Natural killer cell (primary cell): Measurements from ENCODE around the gene NPEPL1. TPM values are rescaled to one million over a fixed set of nuclear protein-coding genes. Genes with fewer than 3 reads are reported as not detected.

ENCODE experiments used
- ATAC-seq, 3 donors: fragments of 150-1000 bp in 2 of 3; fragments of 200-7000 bp in 1 of 3; cut with Tn5 transposase; 1 replicate in 1 of 3; 2 replicates in 2 of 3; pipeline ENCODE4 v1.10.0; 2021; ENCODE audit warnings: mild to moderate bottlenecking in 2 of 3, moderate library complexity in 2 of 3
- DNase-seq, 2 donors: peaks; one replicate each; pipeline versions ENCODE4 v3.0.0 to v3.0.0-alpha.2; 2013 to 2021; ENCODE audit warnings: mixed read lengths in 1 of 2
- H3K27ac ChIP-seq: one replicate; pipeline ENCODE4 v1.5.1; 2013; ENCODE audit warnings: mild to moderate bottlenecking, low read length
- H3K27me3 ChIP-seq: one replicate; pipeline ENCODE4 v1.6.1; 2013; ENCODE audit warnings: low read length; ENCODE audit not compliant: control insufficient read depth, insufficient read depth
- H3K36me3 ChIP-seq: one replicate; pipeline ENCODE4 v1.6.1; 2013; ENCODE audit warnings: low read length; ENCODE audit not compliant: control insufficient read depth, insufficient read depth
- H3K4me1 ChIP-seq: one replicate; pipeline ENCODE4 v1.6.1; 2013; ENCODE audit warnings: low read length; ENCODE audit not compliant: control insufficient read depth, insufficient read depth
- H3K4me3 ChIP-seq: one replicate; pipeline ENCODE4 v1.5.1; 2013; ENCODE audit warnings: low read length
- H3K9me3 ChIP-seq: one replicate; pipeline ENCODE4 v1.6.1; 2013; ENCODE audit warnings: low read length; ENCODE audit not compliant: control insufficient read depth, insufficient read depth
- H3K27ac Mint-ChIP-seq, 2 donors: one replicate each; pipeline ENCODE4 v1.8.0; 2022; ENCODE audit warnings: mild to moderate bottlenecking in 2 of 2, mixed read lengths in 2 of 2, moderate library complexity in 1 of 2
- H3K27me3 Mint-ChIP-seq, 2 donors: one replicate each; pipeline ENCODE4 v1.8.0; 2022; ENCODE audit warnings: low read depth in 2 of 2, mixed read lengths in 2 of 2
- H3K36me3 Mint-ChIP-seq: one replicate; pipeline ENCODE4 v1.8.0; 2022; ENCODE audit warnings: mixed read lengths
- H3K4me1 Mint-ChIP-seq, 2 donors: one replicate each; pipeline ENCODE4 v1.8.0; 2022; ENCODE audit warnings: mixed read lengths in 2 of 2
- H3K4me3 Mint-ChIP-seq: one replicate; pipeline ENCODE4 v1.8.0; 2022; ENCODE audit warnings: mild to moderate bottlenecking, moderate library complexity, mixed read lengths
- H3K9me3 Mint-ChIP-seq, 2 donors: one replicate each; pipeline ENCODE4 v1.8.0; 2022; ENCODE audit warnings: mixed read lengths in 2 of 2
- CTCF ChIP-seq: fragments of 200-600 bp; IDR thresholded peaks from one replicate; pipeline ENCODE4 v1.8.0; 2022; ENCODE audit warnings: antibody characterized with exemption
- WGBS: methylation state at CpG from one replicate; pipeline ENCODE4 v1.1.7; 2013; ENCODE audit warnings: missing lambda C conversion rate; ENCODE audit not compliant: insufficient coverage; 5-methylcytosine and 5-hydroxymethylcytosine counted together
- intact Hi-C: fragments of 100-400 bp; cut with micrococcal nuclease; formaldehyde crosslinking; loops from one replicate; pipeline ENCODE4 v1.14.2; 2022
- total RNA-seq, 4 donors: library from RNA; stranded (reverse); fragments of 120-200 nt in 1 of 4; gene quantifications; one replicate each; pipeline versions ENCODE4 v1.2.3 to v1.2.4, GENCODE V29; 2013 to 2022

The NPEPL1 gene
- total RNA-seq, 3 donors from 2014 or later (not counting 1 experiment from before 2014, with no cell fraction given): 66.0 to 83.7 (median 68.4) TPM

GRCh38 chr20:58753922-58754551 is 61.4 kb downstream of the NPEPL1 start:
- WGBS: 89% methylated on average over 15 of the region's 17 CpGs
- Histone ChIP-seq H3K27me3 (no peaks in the 10 kb centered on the region), H3K4me1 (no peaks in the 10 kb centered on the region), H3K27ac (no peak overlapping the region), H3K4me3 (no peak overlapping the region), H3K9me3 (no peaks in the 10 kb centered on the region), H3K36me3 (no peaks in the 10 kb centered on the region)
- TF ChIP-seq CTCF: no peak
- Mint-ChIP-seq H3K36me3 (no peaks in the 10 kb centered on the region), H3K9me3 (no peaks in the 10 kb centered on the region), H3K27ac (no peak overlapping the region), H3K4me3 (no peak overlapping the region), H3K27me3 (peaks cover 18 to 35% of the 10 kb centered on the region in 2 donors), H3K4me1 (no peaks in the 10 kb centered on the region)
- intact Hi-C loops: no loop called here
- ATAC-seq: no peak
- DNase-seq: no peak

GRCh38 chr20:58754584-58754983 is 62.0 kb downstream of the NPEPL1 start:
- Mint-ChIP-seq H3K36me3 (no peaks in the 10 kb centered on the region), H3K4me3 (no peak overlapping the region), H3K9me3 (no peaks in the 10 kb centered on the region), H3K27me3 (peaks cover 16 to 32% of the 10 kb centered on the region in 2 donors), H3K27ac (no peak overlapping the region), H3K4me1 (no peaks in the 10 kb centered on the region)
- intact Hi-C loops: no loop called here
- ATAC-seq (no peak), DNase-seq (no peak)
- H3K36me3 ChIP-seq: no peaks in the 10 kb centered on the region
- no peaks in the 10 kb centered on the region for H3K27me3 ChIP-seq
- WGBS: 74% methylated on average over 4 of the region's 8 CpGs
- no peak overlapping the region for H3K4me3 ChIP-seq
- H3K27ac ChIP-seq: no peak overlapping the region
- TF ChIP-seq CTCF: no peak
- no peaks in the 10 kb centered on the region for H3K9me3 ChIP-seq
- H3K4me1 ChIP-seq: no peaks in the 10 kb centered on the region

- intact Hi-C loops: no loop called here
- no peaks in the 10 kb centered on the region for H3K36me3 Mint-ChIP-seq
- 86% methylated on average over 14 of the region's 18 CpGs for WGBS
Observed at GRCh38 chr20:58755062-58755697, 62.6 kb downstream of the NPEPL1 start.

More at GRCh38 chr20:58755062-58755697, 62.6 kb downstream of the NPEPL1 start:
- no peak for ATAC-seq
- DNase-seq: no peak
- no peaks in the 10 kb centered on the region for H3K9me3 Mint-ChIP-seq
- Histone ChIP-seq H3K36me3 (no peaks in the 10 kb centered on the region), H3K27me3 (no peaks in the 10 kb centered on the region), H3K4me1 (no peaks in the 10 kb centered on the region), H3K9me3 (no peaks in the 10 kb centered on the region), H3K4me3 (no peak overlapping the region), H3K27ac (no peak overlapping the region)
- peaks cover 16 to 32% of the 10 kb centered on the region in 2 donors for H3K27me3 Mint-ChIP-seq
- H3K27ac Mint-ChIP-seq: no peak overlapping the region
- no peak for TF ChIP-seq CTCF
- no peaks in the 10 kb centered on the region for H3K4me1 Mint-ChIP-seq
- no peak overlapping the region for H3K4me3 Mint-ChIP-seq
